SK-N-SH treated with all-trans-retinoic acid at 6 μM for 48 hours (cell line): ENCODE measurements around the gene CDK14.
"Not testable (repeated sequence)": the region's sequence is repeated elsewhere in the genome, so short reads cannot be mapped to it uniquely, and the experiment has no call there.

Experiments used
- ATAC-seq: fragments of 200-7000 bp; cut with Tn5 transposase; 3 replicates; pipeline ENCODE4 v1.9.1; 2020; ENCODE audit warnings: mild to moderate bottlenecking, moderate library complexity
- ARNTL ChIP-seq: fragments of 450-650 bp; formaldehyde crosslinking; IDR thresholded peaks from 2 replicates; pipeline ENCODE4 v1.5.0; 2020; ENCODE audit warnings: low read depth, mild to moderate bottlenecking, moderate library complexity, borderline replicate concordance
- BACH2 ChIP-seq: fragments of 250-450 bp; sonication (Bioruptor Pico); IDR thresholded peaks from 2 replicates; pipeline ENCODE4 v1.9.0; 2021; ENCODE audit warnings: mild to moderate bottlenecking, borderline replicate concordance
- CSDC2 ChIP-seq: fragments of 250-450 bp; sonication (Bioruptor Pico); IDR thresholded peaks from 2 replicates; pipeline ENCODE4 v1.5.0; 2020; ENCODE audit warnings: mild to moderate bottlenecking, moderate library complexity
- ESRRG ChIP-seq: fragments of 250-450 bp; sonication (Bioruptor Pico); IDR thresholded peaks from 2 replicates; pipeline ENCODE4 v1.6.1; 2021; ENCODE audit warnings: mild to moderate bottlenecking
- GLIS3 ChIP-seq: fragments of 250-450 bp; sonication (Bioruptor Pico); IDR thresholded peaks from 2 replicates; pipeline ENCODE4 v1.5.0; 2020; ENCODE audit warnings: mild to moderate bottlenecking, moderate library complexity
- ISL1 ChIP-seq: fragments of 250-450 bp; sonication (Bioruptor Pico); IDR thresholded peaks from 2 replicates; pipeline ENCODE4 v2.1.2; 2022; ENCODE audit warnings: mild to moderate bottlenecking, moderate library complexity
- OSR1 ChIP-seq: fragments of 250-450 bp; sonication (Bioruptor Pico); IDR thresholded peaks from 2 replicates; pipeline ENCODE4 v1.8.0; 2022; ENCODE audit warnings: moderate library complexity, mild to moderate bottlenecking, inconsistent platforms
- PPARA ChIP-seq: fragments of 250-450 bp; sonication (Bioruptor Pico); IDR thresholded peaks from 2 replicates; pipeline ENCODE4 v1.5.0; 2020; ENCODE audit warnings: mild to moderate bottlenecking, borderline replicate concordance
- SNAI2 ChIP-seq: fragments of 250-450 bp; sonication (Bioruptor Pico); IDR thresholded peaks from 2 replicates; pipeline ENCODE4 v1.5.0; 2020; ENCODE audit warnings: mild to moderate bottlenecking, moderate library complexity
- TCF4 ChIP-seq: fragments of 250-450 bp; sonication (Bioruptor Pico); IDR thresholded peaks from 2 replicates; pipeline ENCODE4 v1.8.0; 2021; ENCODE audit warnings: mild to moderate bottlenecking, moderate library complexity, borderline replicate concordance
- TOX ChIP-seq: fragments of 250-450 bp; sonication (Bioruptor Pico); IDR thresholded peaks from 2 replicates; pipeline ENCODE4 v1.8.0; 2021; ENCODE audit warnings: mild to moderate bottlenecking, moderate library complexity, borderline replicate concordance
- ZC3H10 ChIP-seq: fragments of 250-450 bp; sonication (Bioruptor Pico); IDR thresholded peaks from 2 replicates; pipeline ENCODE4 v1.5.1; 2021; ENCODE audit warnings: mild to moderate bottlenecking, moderate library complexity
- ZFP3 ChIP-seq: fragments of 250-450 bp; sonication (Bioruptor Pico); IDR thresholded peaks from 2 replicates; pipeline ENCODE4 v1.5.0; 2020; ENCODE audit warnings: mild to moderate bottlenecking, moderate library complexity
- ZFP30 ChIP-seq: fragments of 450-650 bp; formaldehyde crosslinking; IDR thresholded peaks from 2 replicates; pipeline ENCODE4 v1.5.0; 2022; ENCODE audit warnings: mild to moderate bottlenecking, moderate library complexity
- ZNF565 ChIP-seq: fragments of 450-650 bp; formaldehyde crosslinking; conservative IDR thresholded peaks from 2 replicates; pipeline ENCODE4 v1.5.0; 2020; ENCODE audit warnings: low read depth, mild to moderate bottlenecking, moderate library complexity
- ZNF70 ChIP-seq: fragments of 450-650 bp; formaldehyde crosslinking; IDR thresholded peaks from 2 replicates; pipeline ENCODE4 v1.5.0; 2020; ENCODE audit warnings: mild to moderate bottlenecking, moderate library complexity
- ZNF8 ChIP-seq: fragments of 450-650 bp; formaldehyde crosslinking; IDR thresholded peaks from 2 replicates; pipeline ENCODE4 v1.5.0; 2020; ENCODE audit warnings: mild to moderate bottlenecking, moderate library complexity
- TF ChIP-seq, protein P1 (sequence below): fragments of 250-450 bp; sonication (Bioruptor Pico); IDR thresholded peaks from 2 replicates; pipeline ENCODE4 v1.8.0; 2021; ENCODE audit warnings: low read depth, mild to moderate bottlenecking, moderate library complexity, borderline replicate concordance
- TF ChIP-seq, protein P2 (sequence below): fragments of 250-450 bp; sonication (Bioruptor Pico); IDR thresholded peaks from 2 replicates; pipeline ENCODE4 v1.8.0; 2020; ENCODE audit warnings: mild to moderate bottlenecking, moderate library complexity, borderline replicate concordance
- TF ChIP-seq, protein P3 (sequence below): fragments of 250-450 bp; sonication (Bioruptor Pico); IDR thresholded peaks from 2 replicates; pipeline ENCODE4 v1.5.1; 2021; ENCODE audit warnings: mild to moderate bottlenecking, moderate library complexity
- TF ChIP-seq, protein P4 (sequence below): fragments of 250-450 bp; sonication (Bioruptor Pico); IDR thresholded peaks from 2 replicates; pipeline ENCODE4 v1.5.1; 2020; ENCODE audit warnings: low read depth, mild to moderate bottlenecking, moderate library complexity
- TF ChIP-seq, protein P5 (sequence below): fragments of 250-450 bp; sonication (Bioruptor Pico); IDR thresholded peaks from 2 replicates; pipeline ENCODE4 v1.5.0; 2020; ENCODE audit warnings: mild to moderate bottlenecking, moderate library complexity

CDK14 gene

DNA sequence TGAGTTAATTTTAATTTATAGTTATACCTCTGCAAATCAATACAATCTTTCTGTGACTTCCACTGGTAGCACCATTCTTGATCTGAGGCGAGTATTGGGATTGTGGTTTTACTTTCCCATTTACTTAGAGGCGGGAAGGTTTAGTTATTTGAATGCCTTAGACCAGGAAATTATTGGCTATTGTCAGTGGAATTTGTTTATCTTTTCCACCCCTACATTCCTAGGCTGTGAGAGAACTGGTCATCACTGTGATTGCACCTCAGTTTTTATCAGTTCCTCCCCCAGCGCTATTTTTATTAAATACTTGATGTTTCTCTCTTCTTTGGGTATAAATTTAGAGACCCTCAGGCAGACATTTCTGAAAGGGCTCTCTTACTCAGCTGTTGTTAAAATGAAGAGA is 29.9 kb downstream of the CDK14 start (continued):
- no peak for TF ChIP-seq OSR1 (CRISPR knock-in tag)

DNA sequence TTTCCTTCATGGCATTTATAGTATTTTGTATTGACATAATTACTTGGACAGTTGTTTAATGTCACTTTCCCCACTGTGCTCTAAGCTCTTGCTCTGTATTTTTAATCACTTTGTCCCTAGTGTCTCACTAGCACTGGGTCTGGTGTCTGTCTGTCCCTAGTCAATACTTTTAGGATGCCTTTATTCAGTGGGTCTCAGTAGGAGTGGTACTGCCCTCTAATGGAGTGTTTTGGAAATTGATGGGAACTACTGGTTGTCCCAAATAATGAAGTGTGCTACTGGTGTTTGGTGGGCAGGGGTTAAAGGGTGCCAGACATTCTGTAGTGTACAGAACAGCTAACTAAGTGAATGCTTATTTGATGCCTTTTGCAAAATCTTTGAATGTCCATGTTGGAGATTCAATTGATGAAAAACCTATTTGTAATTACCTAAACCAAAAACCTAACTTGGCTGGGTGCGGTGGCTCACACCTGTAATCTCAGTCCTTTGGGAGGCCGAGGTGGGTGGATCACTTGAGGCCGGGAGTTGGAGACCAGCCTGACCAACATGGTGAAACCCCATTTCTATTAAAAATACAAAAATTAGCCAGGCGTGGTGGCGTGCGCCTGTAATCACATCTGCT is 33.3 kb downstream of the CDK14 start:
- TF ChIP-seq OSR1 (CRISPR knock-in tag) (no peak), ZFP30 (CRISPR knock-in tag) (no peak), ESRRG (no peak), SNAI2 (no peak), ZFP3 (CRISPR knock-in tag) (no peak)
- ATAC-seq, result peak; percentile 83

DNA sequence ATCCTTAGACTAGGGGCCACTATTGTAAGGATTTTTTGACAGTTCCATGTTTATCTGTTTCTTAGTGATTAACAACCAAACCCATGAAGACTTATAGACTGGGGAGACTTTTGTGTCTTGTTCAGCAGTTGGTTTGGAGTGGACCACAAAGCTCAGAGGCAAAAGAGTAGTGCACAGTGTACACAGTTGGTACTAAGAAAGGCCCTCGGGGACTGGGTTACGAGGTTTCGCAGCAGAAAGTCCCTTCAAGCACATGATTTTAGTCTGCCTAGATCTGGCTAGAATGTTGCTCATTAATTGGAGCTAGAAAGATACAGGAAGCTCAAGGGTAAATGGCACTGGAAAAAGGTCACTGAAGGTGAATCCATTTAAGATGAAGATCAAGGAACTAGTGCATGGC is 35.4 kb downstream of the CDK14 start:
- no peak for ATAC-seq
- TF ChIP-seq ZFP30 (CRISPR knock-in tag) (no peak), BACH2 (CRISPR knock-in tag) (no peak), ZC3H10 (CRISPR knock-in tag) (no peak), CSDC2 (CRISPR knock-in tag) (no peak), ZNF565 (CRISPR knock-in tag) (no peak), ZNF70 (CRISPR knock-in tag) (no peak), ISL1 (CRISPR knock-in tag) (no peak), ESRRG (no peak), ZNF8 (CRISPR knock-in tag) (no peak), SNAI2 (no peak)
- TF ChIP-seq, protein P1, sequence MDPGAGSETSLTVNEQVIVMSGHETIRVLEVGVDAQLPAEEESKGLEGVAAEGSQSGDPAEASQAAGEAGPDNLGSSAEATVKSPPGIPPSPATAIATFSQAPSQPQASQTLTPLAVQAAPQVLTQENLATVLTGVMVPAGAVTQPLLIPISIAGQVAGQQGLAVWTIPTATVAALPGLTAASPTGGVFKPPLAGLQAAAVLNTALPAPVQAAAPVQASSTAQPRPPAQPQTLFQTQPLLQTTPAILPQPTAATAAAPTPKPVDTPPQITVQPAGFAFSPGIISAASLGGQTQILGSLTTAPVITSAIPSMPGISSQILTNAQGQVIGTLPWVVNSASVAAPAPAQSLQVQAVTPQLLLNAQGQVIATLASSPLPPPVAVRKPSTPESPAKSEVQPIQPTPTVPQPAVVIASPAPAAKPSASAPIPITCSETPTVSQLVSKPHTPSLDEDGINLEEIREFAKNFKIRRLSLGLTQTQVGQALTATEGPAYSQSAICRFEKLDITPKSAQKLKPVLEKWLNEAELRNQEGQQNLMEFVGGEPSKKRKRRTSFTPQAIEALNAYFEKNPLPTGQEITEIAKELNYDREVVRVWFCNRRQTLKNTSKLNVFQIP (CRISPR knock-in tag), result no peak
- TF ChIP-seq, protein P2, sequence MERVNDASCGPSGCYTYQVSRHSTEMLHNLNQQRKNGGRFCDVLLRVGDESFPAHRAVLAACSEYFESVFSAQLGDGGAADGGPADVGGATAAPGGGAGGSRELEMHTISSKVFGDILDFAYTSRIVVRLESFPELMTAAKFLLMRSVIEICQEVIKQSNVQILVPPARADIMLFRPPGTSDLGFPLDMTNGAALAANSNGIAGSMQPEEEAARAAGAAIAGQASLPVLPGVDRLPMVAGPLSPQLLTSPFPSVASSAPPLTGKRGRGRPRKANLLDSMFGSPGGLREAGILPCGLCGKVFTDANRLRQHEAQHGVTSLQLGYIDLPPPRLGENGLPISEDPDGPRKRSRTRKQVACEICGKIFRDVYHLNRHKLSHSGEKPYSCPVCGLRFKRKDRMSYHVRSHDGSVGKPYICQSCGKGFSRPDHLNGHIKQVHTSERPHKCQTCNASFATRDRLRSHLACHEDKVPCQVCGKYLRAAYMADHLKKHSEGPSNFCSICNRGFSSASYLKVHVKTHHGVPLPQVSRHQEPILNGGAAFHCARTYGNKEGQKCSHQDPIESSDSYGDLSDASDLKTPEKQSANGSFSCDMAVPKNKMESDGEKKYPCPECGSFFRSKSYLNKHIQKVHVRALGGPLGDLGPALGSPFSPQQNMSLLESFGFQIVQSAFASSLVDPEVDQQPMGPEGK, result no peak
- TF ChIP-seq, protein P3, sequence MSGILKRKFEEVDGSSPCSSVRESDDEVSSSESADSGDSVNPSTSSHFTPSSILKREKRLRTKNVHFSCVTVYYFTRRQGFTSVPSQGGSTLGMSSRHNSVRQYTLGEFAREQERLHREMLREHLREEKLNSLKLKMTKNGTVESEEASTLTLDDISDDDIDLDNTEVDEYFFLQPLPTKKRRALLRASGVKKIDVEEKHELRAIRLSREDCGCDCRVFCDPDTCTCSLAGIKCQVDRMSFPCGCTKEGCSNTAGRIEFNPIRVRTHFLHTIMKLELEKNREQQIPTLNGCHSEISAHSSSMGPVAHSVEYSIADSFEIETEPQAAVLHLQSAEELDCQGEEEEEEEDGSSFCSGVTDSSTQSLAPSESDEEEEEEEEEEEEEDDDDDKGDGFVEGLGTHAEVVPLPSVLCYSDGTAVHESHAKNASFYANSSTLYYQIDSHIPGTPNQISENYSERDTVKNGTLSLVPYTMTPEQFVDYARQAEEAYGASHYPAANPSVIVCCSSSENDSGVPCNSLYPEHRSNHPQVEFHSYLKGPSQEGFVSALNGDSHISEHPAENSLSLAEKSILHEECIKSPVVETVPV (CRISPR knock-in tag), result no peak
- TF ChIP-seq, protein P4, sequence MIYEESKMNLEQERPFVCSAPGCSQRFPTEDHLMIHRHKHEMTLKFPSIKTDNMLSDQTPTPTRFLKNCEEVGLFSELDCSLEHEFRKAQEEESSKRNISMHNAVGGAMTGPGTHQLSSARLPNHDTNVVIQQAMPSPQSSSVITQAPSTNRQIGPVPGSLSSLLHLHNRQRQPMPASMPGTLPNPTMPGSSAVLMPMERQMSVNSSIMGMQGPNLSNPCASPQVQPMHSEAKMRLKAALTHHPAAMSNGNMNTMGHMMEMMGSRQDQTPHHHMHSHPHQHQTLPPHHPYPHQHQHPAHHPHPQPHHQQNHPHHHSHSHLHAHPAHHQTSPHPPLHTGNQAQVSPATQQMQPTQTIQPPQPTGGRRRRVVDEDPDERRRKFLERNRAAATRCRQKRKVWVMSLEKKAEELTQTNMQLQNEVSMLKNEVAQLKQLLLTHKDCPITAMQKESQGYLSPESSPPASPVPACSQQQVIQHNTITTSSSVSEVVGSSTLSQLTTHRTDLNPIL (CRISPR knock-in tag), result no peak

DNA sequence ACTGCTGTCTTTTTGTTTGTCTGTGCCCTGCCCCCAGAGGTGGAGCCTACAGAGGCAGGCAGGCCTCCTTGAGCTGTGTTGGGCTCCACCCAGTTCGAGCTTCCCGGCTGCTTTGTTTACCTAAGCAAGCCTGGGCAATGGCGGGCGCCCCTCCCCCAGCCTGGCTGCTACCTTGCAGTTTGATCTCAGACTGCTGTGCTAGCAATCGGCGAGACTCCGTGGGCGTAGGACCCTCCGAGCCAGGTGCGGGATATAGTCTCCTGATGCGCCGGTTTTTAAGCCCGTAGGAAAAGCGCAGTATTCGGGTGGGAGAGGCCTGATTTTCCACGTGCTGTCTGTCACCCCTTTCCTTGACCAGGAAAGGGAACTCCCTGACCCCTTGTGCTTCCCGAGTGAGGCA is 43.6 kb downstream of the CDK14 start:
- ATAC-seq, result not testable (repeated sequence)

DNA sequence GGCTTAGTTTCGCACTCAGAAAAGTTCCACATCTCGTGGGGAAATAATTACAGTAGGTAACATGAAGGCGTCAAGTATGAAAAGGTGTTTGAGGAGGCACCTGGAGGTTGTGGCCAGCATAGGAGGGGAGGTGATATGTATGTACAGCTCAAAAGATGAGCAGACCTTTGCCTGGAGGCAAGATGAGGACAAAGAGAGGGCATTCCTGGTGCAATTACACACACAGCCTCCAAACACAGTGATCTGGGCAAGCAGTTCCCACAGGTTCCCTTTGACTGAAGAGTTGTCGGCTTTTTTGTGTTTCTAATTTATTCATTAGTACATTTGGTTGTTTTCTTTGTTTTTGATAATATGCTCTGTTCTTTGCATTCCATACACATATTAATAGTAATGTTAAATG is 46.9 kb downstream of the CDK14 start:
- TF ChIP-seq PPARA (CRISPR knock-in tag) (no peak), ZC3H10 (CRISPR knock-in tag) (no peak), GLIS3 (CRISPR knock-in tag) (no peak), ESRRG (no peak), ZNF565 (CRISPR knock-in tag) (no peak), ZFP3 (CRISPR knock-in tag) (no peak), OSR1 (CRISPR knock-in tag) (no peak), TOX (no peak), ZNF8 (CRISPR knock-in tag) (no peak), SNAI2 (no peak), ARNTL (CRISPR knock-in tag) (no peak), TCF4 (no peak), ZFP30 (CRISPR knock-in tag) (no peak)
- TF ChIP-seq, protein P4 (CRISPR knock-in tag), result no peak
- TF ChIP-seq, protein P5, sequence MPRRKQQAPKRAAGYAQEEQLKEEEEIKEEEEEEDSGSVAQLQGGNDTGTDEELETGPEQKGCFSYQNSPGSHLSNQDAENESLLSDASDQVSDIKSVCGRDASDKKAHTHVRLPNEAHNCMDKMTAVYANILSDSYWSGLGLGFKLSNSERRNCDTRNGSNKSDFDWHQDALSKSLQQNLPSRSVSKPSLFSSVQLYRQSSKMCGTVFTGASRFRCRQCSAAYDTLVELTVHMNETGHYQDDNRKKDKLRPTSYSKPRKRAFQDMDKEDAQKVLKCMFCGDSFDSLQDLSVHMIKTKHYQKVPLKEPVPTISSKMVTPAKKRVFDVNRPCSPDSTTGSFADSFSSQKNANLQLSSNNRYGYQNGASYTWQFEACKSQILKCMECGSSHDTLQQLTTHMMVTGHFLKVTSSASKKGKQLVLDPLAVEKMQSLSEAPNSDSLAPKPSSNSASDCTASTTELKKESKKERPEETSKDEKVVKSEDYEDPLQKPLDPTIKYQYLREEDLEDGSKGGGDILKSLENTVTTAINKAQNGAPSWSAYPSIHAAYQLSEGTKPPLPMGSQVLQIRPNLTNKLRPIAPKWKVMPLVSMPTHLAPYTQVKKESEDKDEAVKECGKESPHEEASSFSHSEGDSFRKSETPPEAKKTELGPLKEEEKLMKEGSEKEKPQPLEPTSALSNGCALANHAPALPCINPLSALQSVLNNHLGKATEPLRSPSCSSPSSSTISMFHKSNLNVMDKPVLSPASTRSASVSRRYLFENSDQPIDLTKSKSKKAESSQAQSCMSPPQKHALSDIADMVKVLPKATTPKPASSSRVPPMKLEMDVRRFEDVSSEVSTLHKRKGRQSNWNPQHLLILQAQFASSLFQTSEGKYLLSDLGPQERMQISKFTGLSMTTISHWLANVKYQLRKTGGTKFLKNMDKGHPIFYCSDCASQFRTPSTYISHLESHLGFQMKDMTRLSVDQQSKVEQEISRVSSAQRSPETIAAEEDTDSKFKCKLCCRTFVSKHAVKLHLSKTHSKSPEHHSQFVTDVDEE, result no peak
- TF ChIP-seq, protein P2, result no peak
- no peak for ATAC-seq
